ENCODE results near the gene IL1RAPL2. TPM values are rescaled to one million over a fixed set of nuclear protein-coding genes. Genes with fewer than 3 reads are reported as not detected.

IL1RAPL2 gene
- total and polyA plus RNA-seq, 2 of the 4 experiments (the other 2 are of a cell fraction), result 0.03 TPM; not detected in 1

DNA sequence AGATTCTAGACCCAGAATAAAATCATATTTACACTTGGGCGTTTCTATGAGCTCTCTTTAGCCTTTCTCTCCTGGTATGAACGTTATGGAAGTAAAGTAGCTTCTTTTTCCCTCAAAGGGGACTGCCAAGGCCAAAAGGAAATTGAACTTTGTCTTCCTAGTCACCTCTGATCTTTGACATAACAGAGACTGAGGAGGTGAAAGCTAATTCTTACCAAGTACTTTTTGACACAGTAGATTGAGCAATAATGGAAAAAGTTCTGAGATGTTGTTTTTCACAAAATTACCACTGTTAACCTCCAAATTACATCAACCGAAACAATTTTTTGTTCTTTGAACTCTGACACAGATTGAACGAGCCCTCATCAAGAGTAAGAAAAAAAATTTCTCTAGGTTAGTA, 336.1 kb downstream of the IL1RAPL2 start:
- intact Hi-C loops (cut with micrococcal nuclease), result no loop called here
- no peak overlapping the region for H2AK5ac ChIP-seq (ENCODE audit: low read depth, low read length)
- DNase-seq (no peak), ATAC-seq (ENCODE audit: low read depth) (no peak)
- no peaks in the 10 kb centered on the region for H3K79me1 ChIP-seq (ENCODE audit: low read depth in 1 of 2, low read length in 2 of 2)
- H3K18ac ChIP-seq (ENCODE audit: low read depth, low read length), result no peak overlapping the region
- no peak overlapping the region for H3K56ac ChIP-seq (ENCODE audit: extremely low read depth, insufficient read depth, low read length)
- no peak overlapping the region for H3K4me3 ChIP-seq (ENCODE audit: insufficient read depth, low read depth, low read length)
- H4K5ac ChIP-seq (ENCODE audit: low read depth, low read length), result no peak overlapping the region
- H3K4me2 ChIP-seq (ENCODE audit: low read depth, low read length), result no peak overlapping the region
- no peak overlapping the region for H2BK120ac ChIP-seq (ENCODE audit: low read depth, low read length)
- CTCF ChIA-PET, result no interaction called here
- H3K36me3 ChIP-seq (ENCODE audit: control insufficient read depth, insufficient read depth, low read length), result no peaks in the 10 kb centered on the region
- POLR2A ChIA-PET (ENCODE audit: unreplicated experiment), result no interaction called here
- no peak overlapping the region for H3K23ac ChIP-seq (ENCODE audit: low read depth, low read length)
- no peak overlapping the region for H4K8ac ChIP-seq (ENCODE audit: low read depth in 2 of 2, low read length in 2 of 2)
- H3K4me1 ChIP-seq (ENCODE audit: control insufficient read depth, insufficient read depth, low read length), result no peaks in the 10 kb centered on the region
- no peak overlapping the region for H3K9ac ChIP-seq (ENCODE audit: low read depth, low read length)
- no peaks in the 10 kb centered on the region for H3K27me3 ChIP-seq (ENCODE audit: control insufficient read depth, insufficient read depth, low read length)
- dilution Hi-C loops (cut with HindIII; ENCODE audit: low sequenced_read_pairs, unreplicated experiment), result no loop called here
- no peak overlapping the region for H4K91ac ChIP-seq (ENCODE audit: insufficient read depth, low read depth, low read length)
- no peak overlapping the region for H2BK5ac ChIP-seq (ENCODE audit: low read depth, low read length, poor library complexity, severe bottlenecking)
- no CpG with 5 or more reads among the region's 4 CpGs for WGBS, 2 experiments (ENCODE audit: extremely low coverage in 2 of 2, insufficient read length in 1 of 2)
- H3K14ac ChIP-seq (replicated peaks; ENCODE audit: low read depth, low read length), result no peak overlapping the region
- H3K4ac ChIP-seq (ENCODE audit: low read depth, low read length), result no peak overlapping the region
- no peak overlapping the region for H2BK15ac ChIP-seq (ENCODE audit: low read depth, low read length)
- no peaks in the 10 kb centered on the region for H3K9me3 ChIP-seq (ENCODE audit: control insufficient read depth, insufficient read depth, low read length)
- no peak overlapping the region for H2BK20ac ChIP-seq (ENCODE audit: low read depth, low read length)
- no TSS peak for BruUV-seq (replicated peaks)
- no peak for TF ChIP-seq CEBPB (IDR thresholded peaks at IDR 0.05; ENCODE audit: low read depth, low read length)
- TF ChIP-seq FOS (IDR thresholded peaks at IDR 0.05; ENCODE audit: low read depth, low read length), result no peak
- TF ChIP-seq BHLHE40 (IDR thresholded peaks at IDR 0.05; ENCODE audit: low read depth, low read length), result no peak
- TF ChIP-seq RFX5 (IDR thresholded peaks at IDR 0.05; ENCODE audit: low read depth, low read length), result no peak
- no peak for TF ChIP-seq SMC3 (IDR thresholded peaks at IDR 0.05; ENCODE audit: low read depth, low read length)
- no peak for TF ChIP-seq NFE2L2 (IDR thresholded peaks at IDR 0.05; ENCODE audit: low read depth, low read length)
- no peak for TF ChIP-seq MAZ (IDR thresholded peaks at IDR 0.05; ENCODE audit: borderline replicate concordance, low read depth, low read length)
- TF ChIP-seq, protein P1, sequence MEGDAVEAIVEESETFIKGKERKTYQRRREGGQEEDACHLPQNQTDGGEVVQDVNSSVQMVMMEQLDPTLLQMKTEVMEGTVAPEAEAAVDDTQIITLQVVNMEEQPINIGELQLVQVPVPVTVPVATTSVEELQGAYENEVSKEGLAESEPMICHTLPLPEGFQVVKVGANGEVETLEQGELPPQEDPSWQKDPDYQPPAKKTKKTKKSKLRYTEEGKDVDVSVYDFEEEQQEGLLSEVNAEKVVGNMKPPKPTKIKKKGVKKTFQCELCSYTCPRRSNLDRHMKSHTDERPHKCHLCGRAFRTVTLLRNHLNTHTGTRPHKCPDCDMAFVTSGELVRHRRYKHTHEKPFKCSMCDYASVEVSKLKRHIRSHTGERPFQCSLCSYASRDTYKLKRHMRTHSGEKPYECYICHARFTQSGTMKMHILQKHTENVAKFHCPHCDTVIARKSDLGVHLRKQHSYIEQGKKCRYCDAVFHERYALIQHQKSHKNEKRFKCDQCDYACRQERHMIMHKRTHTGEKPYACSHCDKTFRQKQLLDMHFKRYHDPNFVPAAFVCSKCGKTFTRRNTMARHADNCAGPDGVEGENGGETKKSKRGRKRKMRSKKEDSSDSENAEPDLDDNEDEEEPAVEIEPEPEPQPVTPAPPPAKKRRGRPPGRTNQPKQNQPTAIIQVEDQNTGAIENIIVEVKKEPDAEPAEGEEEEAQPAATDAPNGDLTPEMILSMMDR (conservative IDR thresholded peaks at IDR 0.05; ENCODE audit: low read depth, low read length), result no peak
- no peak for TF ChIP-seq RAD21 (IDR thresholded peaks at IDR 0.05; ENCODE audit: low read length)
- TF ChIP-seq, protein P2, sequence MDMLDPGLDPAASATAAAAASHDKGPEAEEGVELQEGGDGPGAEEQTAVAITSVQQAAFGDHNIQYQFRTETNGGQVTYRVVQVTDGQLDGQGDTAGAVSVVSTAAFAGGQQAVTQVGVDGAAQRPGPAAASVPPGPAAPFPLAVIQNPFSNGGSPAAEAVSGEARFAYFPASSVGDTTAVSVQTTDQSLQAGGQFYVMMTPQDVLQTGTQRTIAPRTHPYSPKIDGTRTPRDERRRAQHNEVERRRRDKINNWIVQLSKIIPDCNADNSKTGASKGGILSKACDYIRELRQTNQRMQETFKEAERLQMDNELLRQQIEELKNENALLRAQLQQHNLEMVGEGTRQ (IDR thresholded peaks at IDR 0.05; ENCODE audit: low read depth, low read length), result no peak
- TF ChIP-seq MXI1 (IDR thresholded peaks at IDR 0.05; ENCODE audit: borderline replicate concordance, low read depth, low read length), result no peak
- no peak for TF ChIP-seq RCOR1 (IDR thresholded peaks at IDR 0.05; ENCODE audit: insufficient replicate concordance, low read length)
- TF ChIP-seq, protein P3, sequence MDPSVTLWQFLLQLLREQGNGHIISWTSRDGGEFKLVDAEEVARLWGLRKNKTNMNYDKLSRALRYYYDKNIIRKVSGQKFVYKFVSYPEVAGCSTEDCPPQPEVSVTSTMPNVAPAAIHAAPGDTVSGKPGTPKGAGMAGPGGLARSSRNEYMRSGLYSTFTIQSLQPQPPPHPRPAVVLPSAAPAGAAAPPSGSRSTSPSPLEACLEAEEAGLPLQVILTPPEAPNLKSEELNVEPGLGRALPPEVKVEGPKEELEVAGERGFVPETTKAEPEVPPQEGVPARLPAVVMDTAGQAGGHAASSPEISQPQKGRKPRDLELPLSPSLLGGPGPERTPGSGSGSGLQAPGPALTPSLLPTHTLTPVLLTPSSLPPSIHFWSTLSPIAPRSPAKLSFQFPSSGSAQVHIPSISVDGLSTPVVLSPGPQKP (IDR thresholded peaks at IDR 0.05; ENCODE audit: borderline replicate concordance, low read depth, low read length), result no peak
- TF ChIP-seq POLR2A (IDR thresholded peaks at IDR 0.05; ENCODE audit: low read depth, low read length), result no peak
- no peak for TF ChIP-seq CHD1 (IDR thresholded peaks at IDR 0.05; ENCODE audit: low read depth, low read length)
- no peak for TF ChIP-seq MAFK (IDR thresholded peaks at IDR 0.05; ENCODE audit: low read depth, low read length)
- no peak overlapping the region for H2AK9ac ChIP-seq (replicated peaks; ENCODE audit: low read depth, low read length, poor library complexity)
- no peaks in the 10 kb centered on the region for H4K20me1 ChIP-seq (ENCODE audit: insufficient read depth, low read length)
- in situ Hi-C loops (cut with MboI; ENCODE audit: low sequenced_read_pairs), result no loop called here
- no peak overlapping the region for H2AFZ ChIP-seq (replicated peaks; ENCODE audit: low read length, poor library complexity)
- no peak overlapping the region for H3K27ac ChIP-seq (ENCODE audit: insufficient read depth, low read length)
- H3K9me1 ChIP-seq (ENCODE audit: insufficient read depth, low read length), result no peaks in the 10 kb centered on the region
